HG03280 (cell line): ENCODE data around the gene SFN.
A peak's percentile ranks its signal among the peaks of the same experiment; 100 is the strongest.
"Not testable (repeated sequence)": the region's sequence is repeated elsewhere in the genome, so short reads cannot be mapped to it uniquely, and the experiment has no call there.

Experiments
- ATAC-seq: cut with Tn5 transposase; IDR thresholded peaks from one replicate; pipeline ENCODE4 v1.9.1; 2021; ENCODE audit warnings: mild to moderate bottlenecking, moderate library complexity; ENCODE audit not compliant: unreplicated experiment

SFN gene

GRCh38 chr1:26862781-26863684, at the start of gene SFN:
Gene SFN, plus strand, starts transcription at chr1:26863149. Its CDS starts 64 bp downstream, at chr1:26863213.
- ATAC-seq = no peak

- ATAC-seq = no peak
These were observed 48.6 kb upstream of the SFN start for GRCh38 chr1:26814377-26814776.

GRCh38 chr1:26814893-26815292, 48.1 kb upstream of the SFN start:
- ATAC-seq = no peak

- ATAC-seq = peak; percentile 92
These were observed 42.1 kb upstream of the SFN start for GRCh38 chr1:26820784-26821269.

GRCh38 chr1:26822737-26823395, 40.1 kb upstream of the SFN start:
- no peak for ATAC-seq

- ATAC-seq = no peak
These were observed 38.2 kb upstream of the SFN start for GRCh38 chr1:26824731-26825130.

GRCh38 chr1:26826261-26827105, 36.5 kb upstream of the SFN start, which contains the start of gene ZDHHC18:
Gene ZDHHC18, plus strand, starts transcription at chr1:26826688. Its CDS starts 117 bp downstream, at chr1:26826805.
- ATAC-seq = peak; percentile 85

- ATAC-seq = no peak
These were observed 35.8 kb upstream of the SFN start for GRCh38 chr1:26827106-26827604.

GRCh38 chr1:26827663-26828062, 35.3 kb upstream of the SFN start:
- no peak for ATAC-seq

GRCh38 chr1:26828411-26828991, 34.4 kb upstream of the SFN start:
- ATAC-seq = no peak

- no peak for ATAC-seq
These were observed 33.6 kb upstream of the SFN start for GRCh38 chr1:26829184-26829911.

- ATAC-seq = no peak
These were observed 31.9 kb upstream of the SFN start for GRCh38 chr1:26831059-26831458.

GRCh38 chr1:26831546-26832248, 31.3 kb upstream of the SFN start:
- no peak for ATAC-seq

GRCh38 chr1:26832249-26832960, 30.5 kb upstream of the SFN start:
- no peak for ATAC-seq

GRCh38 chr1:26833432-26834405, 29.2 kb upstream of the SFN start:
- ATAC-seq = peak; percentile 84

- ATAC-seq = not testable (repeated sequence)
These were observed 25.3 kb upstream of the SFN start for GRCh38 chr1:26837665-26838064.
